Endodermal cell (in vitro differentiated cells): ENCODE measurements around the gene PCF11. TPM values are rescaled to one million over a fixed set of nuclear protein-coding genes. Genes with fewer than 3 reads are reported as not detected.

Experiments used
- DNase-seq: peaks from one replicate; pipeline ENCODE4 v3.0.0-alpha.2; 2017
- H3K27ac ChIP-seq: 2 replicates; pipeline ENCODE4 v1.5.1; 2013; ENCODE audit warnings: mild to moderate bottlenecking, low read depth, low read length, moderate library complexity
- H3K27me3 ChIP-seq: 2 replicates; pipeline ENCODE4 v1.6.1; 2013; ENCODE audit warnings: mild to moderate bottlenecking, low read length, moderate library complexity; ENCODE audit not compliant: insufficient read depth, control insufficient read depth, poor library complexity, severe bottlenecking
- H3K36me3 ChIP-seq: 2 replicates; pipeline ENCODE4 v1.7.0; 2013; ENCODE audit warnings: mild to moderate bottlenecking, low read length, moderate library complexity; ENCODE audit not compliant: control insufficient read depth, insufficient read depth
- H3K4me1 ChIP-seq: one replicate; pipeline ENCODE4 v1.7.0; 2013; ENCODE audit warnings: low read length; ENCODE audit not compliant: control insufficient read depth, insufficient read depth
- H3K4me3 ChIP-seq: 2 replicates; pipeline ENCODE4 v1.5.1; 2013; ENCODE audit warnings: mild to moderate bottlenecking, low read length, moderate library complexity
- H3K9ac ChIP-seq: 2 replicates; pipeline ENCODE4 v1.6.1; 2013; ENCODE audit warnings: mild to moderate bottlenecking, low read length, moderate library complexity; ENCODE audit not compliant: poor library complexity, severe bottlenecking; ENCODE audit errors: extremely low read depth
- H3K9me3 ChIP-seq: 2 replicates; pipeline ENCODE4 v1.6.1; 2013; ENCODE audit warnings: mild to moderate bottlenecking, low read length, moderate library complexity; ENCODE audit not compliant: control insufficient read depth
- H3K27ac Mint-ChIP-seq: 2 replicates; pipeline ENCODE4 v1.8.0; 2020; ENCODE audit warnings: mixed read lengths
- H3K27me3 Mint-ChIP-seq: 2 replicates; pipeline ENCODE4 v1.8.0; 2021; ENCODE audit warnings: mild to moderate bottlenecking, mixed read lengths; ENCODE audit not compliant: insufficient read depth
- H3K36me3 Mint-ChIP-seq: 2 replicates; pipeline ENCODE4 v1.8.0; 2020; ENCODE audit warnings: low read depth, mixed read lengths
- H3K4me1 Mint-ChIP-seq: 2 replicates; pipeline ENCODE4 v1.8.0; 2020; ENCODE audit warnings: mixed read lengths
- H3K4me3 Mint-ChIP-seq: 2 replicates; pipeline ENCODE4 v1.8.0; 2020; ENCODE audit warnings: mild to moderate bottlenecking, moderate library complexity, mixed read lengths
- H3K9me3 Mint-ChIP-seq: 2 replicates; pipeline ENCODE4 v1.8.0; 2020; ENCODE audit warnings: mild to moderate bottlenecking, mixed read lengths
- CTCF ChIP-seq: fragments of 200-600 bp; sonication (generic); conservative IDR thresholded peaks from 2 replicates; pipeline ENCODE4 v1.5.0; 2021; ENCODE audit warnings: antibody characterized with exemption, mild to moderate bottlenecking
- WGBS, 2 experiments: methylation state at CpG; one replicate each; pipeline versions ENCODE4 v1.1.5 to v1.1.7; 2013; ENCODE audit warnings: missing lambda C conversion rate in 2 of 2, mixed read lengths in 1 of 2; ENCODE audit not compliant: insufficient coverage in 1 of 2, insufficient read length in 1 of 2; 5-methylcytosine and 5-hydroxymethylcytosine counted together
- total RNA-seq, 2 donors: library from RNA; stranded (reverse); fragmentation: NEBNext Ultra II Directional in 1 of 2; extraction: Animal tissue kit (Norgen Biotek cat#: 25700) in 1 of 2; gene quantifications; 2 replicates in 1 of 2; 3 replicates in 1 of 2; pipeline ENCODE4 v1.2.1, GENCODE V29; 2021

PCF11 gene
- total RNA-seq, 2 donors from 2014 or later = 52.7 to 67.7 TPM

GRCh38 chr11:83194281-83195142 is 37.6 kb downstream of the PCF11 start:
- H3K27me3 Mint-ChIP-seq = no peaks in the 10 kb centered on the region
- peak overlapping the region; percentile 74 for H3K27ac ChIP-seq
- TF ChIP-seq CTCF = no peak
- peaks cover 39% of the 10 kb centered on the region for H3K36me3 ChIP-seq
- peaks cover 24% of the 10 kb centered on the region for H3K36me3 Mint-ChIP-seq
- H3K4me1 Mint-ChIP-seq = peaks cover 27% of the 10 kb centered on the region
- H3K27me3 ChIP-seq = no peaks in the 10 kb centered on the region
- H3K9ac ChIP-seq = peak overlapping the region; percentile 96
- peak; percentile 83 for DNase-seq
- peak overlapping the region; percentile 100 for H3K4me3 ChIP-seq
- no peaks in the 10 kb centered on the region for H3K9me3 Mint-ChIP-seq
- H3K4me3 Mint-ChIP-seq = peak overlapping the region; percentile 90
- H3K4me1 ChIP-seq = peaks cover 6% of the 10 kb centered on the region
- 5 to 7% methylated on average over 14 to 35 of the region's 35 CpGs for WGBS, 2 experiments
- H3K27ac Mint-ChIP-seq = peak overlapping the region; percentile 95
- H3K9me3 ChIP-seq = no peaks in the 10 kb centered on the region

DNA sequence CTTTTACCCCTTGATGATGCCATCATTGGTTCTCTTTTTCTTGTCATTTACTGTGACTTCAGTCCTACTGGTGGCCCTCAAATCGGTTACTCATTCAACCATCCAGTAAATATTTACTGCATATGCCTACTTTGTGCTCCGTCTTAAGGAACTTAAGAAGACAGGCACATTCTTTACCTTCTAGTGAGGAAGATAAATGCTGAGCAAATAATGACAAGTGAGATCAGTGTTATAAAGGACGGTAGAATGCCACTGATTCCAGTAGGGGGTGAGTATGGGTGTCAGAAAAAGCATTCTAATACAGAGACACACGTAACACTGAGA is 38.2 kb downstream of the PCF11 start:
- H3K4me3 ChIP-seq = peak overlapping the region; percentile 100
- no peak for DNase-seq
- TF ChIP-seq CTCF = peak; percentile 41
- Mint-ChIP-seq H3K4me1 (peaks cover 27% of the 10 kb centered on the region), H3K9me3 (no peaks in the 10 kb centered on the region), H3K36me3 (peaks cover 19% of the 10 kb centered on the region), H3K27ac (no peak overlapping the region), H3K27me3 (no peaks in the 10 kb centered on the region), H3K4me3 (peak overlapping the region; percentile 90)
- no peak overlapping the region for H3K27ac ChIP-seq
- 40 to 62% methylated on average over 1 to 4 of the region's 4 CpGs for WGBS, 2 experiments
- peak overlapping the region; percentile 96 for H3K9ac ChIP-seq
- no peaks in the 10 kb centered on the region for H3K9me3 ChIP-seq
- H3K27me3 ChIP-seq = no peaks in the 10 kb centered on the region
- peaks cover 6% of the 10 kb centered on the region for H3K4me1 ChIP-seq
- peaks cover 35% of the 10 kb centered on the region for H3K36me3 ChIP-seq

DNA sequence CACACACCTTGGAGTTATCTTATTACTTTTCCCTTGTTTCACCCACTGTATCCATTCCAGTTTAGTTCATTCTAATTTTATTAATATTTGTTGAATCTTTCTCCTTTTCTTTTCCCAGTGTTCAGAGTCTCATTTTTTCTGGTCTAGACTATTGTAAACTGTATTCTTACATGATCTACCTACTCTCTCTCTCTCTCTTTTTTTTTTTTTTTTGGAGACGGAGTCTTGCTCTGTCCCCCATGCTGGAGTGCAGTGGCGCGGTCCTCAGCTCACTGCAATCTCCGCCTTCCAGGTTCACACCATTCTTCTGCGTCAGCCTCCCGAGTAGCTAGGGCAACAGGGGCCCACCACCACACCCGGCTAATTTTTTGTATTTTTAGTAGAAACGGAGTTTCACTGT is 38.7 kb downstream of the PCF11 start:
- no peaks in the 10 kb centered on the region for H3K27me3 ChIP-seq
- H3K27ac Mint-ChIP-seq = no peak overlapping the region
- peaks cover 6% of the 10 kb centered on the region for H3K4me1 ChIP-seq
- no peaks in the 10 kb centered on the region for H3K9me3 Mint-ChIP-seq
- peaks cover 35% of the 10 kb centered on the region for H3K36me3 ChIP-seq
- TF ChIP-seq CTCF = no peak
- H3K27ac ChIP-seq = no peak overlapping the region
- peak overlapping the region; percentile 90 for H3K4me3 Mint-ChIP-seq
- peak overlapping the region; percentile 96 for H3K9ac ChIP-seq
- H3K4me1 Mint-ChIP-seq = peaks cover 27% of the 10 kb centered on the region
- no peaks in the 10 kb centered on the region for H3K27me3 Mint-ChIP-seq
- no peak for DNase-seq
- 97 to 100% methylated on average over 3 to 8 of the region's 8 CpGs for WGBS, 2 experiments
- peaks cover 16% of the 10 kb centered on the region for H3K36me3 Mint-ChIP-seq
- peak overlapping the region; percentile 100 for H3K4me3 ChIP-seq
- no peaks in the 10 kb centered on the region for H3K9me3 ChIP-seq
